NCI-H345 (cell line): ENCODE data around the gene ZBTB9.

Source experiments
- DNase-seq: peaks from one replicate; lab custom pipeline; 2025; lab: John Stamatoyannopoulos, UW

The ZBTB9 gene

DNA sequence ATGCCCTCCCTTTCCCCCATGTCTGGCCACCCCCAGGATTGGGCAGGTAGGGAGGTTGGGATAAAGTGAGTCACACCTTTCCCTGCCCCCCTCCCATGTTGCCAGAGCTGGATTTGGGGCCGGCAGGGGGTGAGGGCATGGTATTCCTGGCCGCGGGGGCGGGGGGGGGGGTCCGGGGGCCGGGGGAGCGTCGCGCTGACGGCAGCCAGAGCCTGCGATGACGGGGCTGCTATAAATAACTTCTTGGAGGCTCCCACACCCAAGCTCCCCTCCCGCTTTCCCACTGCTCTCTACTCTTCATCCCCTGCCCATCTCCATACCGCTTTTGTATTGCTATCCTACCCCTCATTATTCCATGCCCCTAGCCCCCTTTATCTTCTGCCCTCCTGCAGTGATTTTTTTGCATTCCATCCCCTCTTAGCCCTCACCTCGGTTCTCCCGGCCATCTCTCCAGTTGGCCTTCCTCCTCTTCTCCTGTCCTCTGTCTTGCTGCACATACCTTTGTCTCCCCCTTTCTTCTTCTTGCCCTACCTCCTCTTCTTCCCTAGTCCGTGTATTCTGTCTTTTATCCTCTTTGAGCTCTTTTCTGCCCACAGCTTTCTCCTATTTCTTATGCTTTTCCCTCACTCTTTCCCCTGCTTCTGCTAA lies 20.7 kb upstream of the ZBTB9 start:
- DNase-seq = no peak

DNA sequence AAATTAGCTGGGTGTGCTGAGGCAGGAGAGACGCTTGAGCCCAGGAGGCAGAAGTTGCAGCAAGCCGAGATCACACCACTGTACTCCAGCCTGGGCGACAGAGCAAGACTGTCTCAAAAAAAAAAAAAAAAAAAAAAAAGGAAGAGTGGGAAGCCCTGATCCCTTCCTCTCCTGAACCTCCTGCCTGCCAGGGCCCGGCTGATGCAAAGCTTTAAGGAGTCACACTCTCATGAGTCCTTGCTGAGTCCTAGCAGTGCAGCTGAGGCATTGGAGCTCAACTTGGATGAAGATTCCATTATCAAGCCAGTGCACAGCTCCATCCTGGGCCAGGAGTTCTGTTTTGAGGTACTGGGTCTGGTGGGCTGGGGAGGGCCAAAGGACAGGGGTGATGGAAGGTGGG lies 19.4 kb upstream of the ZBTB9 start:
- DNase-seq = no peak

DNA sequence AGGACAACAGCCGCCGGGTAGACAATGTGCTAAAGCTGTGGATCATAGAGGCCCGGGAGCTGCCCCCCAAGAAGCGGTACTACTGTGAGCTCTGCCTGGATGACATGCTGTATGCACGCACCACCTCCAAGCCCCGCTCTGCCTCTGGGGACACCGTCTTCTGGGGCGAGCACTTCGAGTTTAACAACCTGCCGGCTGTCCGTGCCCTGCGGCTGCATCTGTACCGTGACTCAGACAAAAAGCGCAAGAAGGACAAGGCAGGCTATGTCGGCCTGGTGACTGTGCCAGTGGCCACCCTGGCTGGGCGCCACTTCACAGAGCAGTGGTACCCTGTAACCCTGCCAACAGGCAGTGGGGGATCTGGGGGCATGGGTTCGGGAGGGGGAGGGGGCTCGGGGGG lies 16.7 kb upstream of the ZBTB9 start:
- DNase-seq = no peak

DNA sequence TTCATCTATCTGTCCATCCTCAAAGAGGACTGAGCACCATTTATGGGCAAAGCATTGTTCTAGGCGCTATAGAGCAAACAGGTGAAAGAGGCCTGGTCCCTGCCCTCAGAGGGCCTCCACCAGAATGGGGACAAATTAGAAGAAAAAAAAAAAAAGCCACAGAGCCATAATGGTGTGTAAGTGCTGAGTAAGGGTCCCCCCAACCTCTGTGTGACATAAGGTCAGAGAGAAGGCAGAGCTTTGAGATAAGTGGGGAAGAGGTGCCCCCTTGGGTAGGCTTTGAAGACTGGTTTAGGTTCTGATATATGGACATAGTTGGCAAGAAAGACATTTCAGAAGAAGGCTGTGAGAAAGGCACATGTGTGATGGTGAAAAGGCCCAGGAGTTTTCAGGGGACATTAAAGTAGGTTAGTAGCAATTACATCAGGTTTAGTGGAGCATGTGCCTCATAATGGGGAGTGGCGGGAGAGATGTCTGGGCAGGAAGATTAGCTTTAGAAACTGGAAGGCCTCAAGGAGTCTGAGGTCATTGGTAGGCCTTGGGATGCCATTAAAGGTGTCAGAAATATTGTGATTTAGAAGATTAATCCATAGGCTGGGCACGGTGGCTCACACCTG lies 15.3 kb upstream of the ZBTB9 start:
- no peak for DNase-seq

DNA sequence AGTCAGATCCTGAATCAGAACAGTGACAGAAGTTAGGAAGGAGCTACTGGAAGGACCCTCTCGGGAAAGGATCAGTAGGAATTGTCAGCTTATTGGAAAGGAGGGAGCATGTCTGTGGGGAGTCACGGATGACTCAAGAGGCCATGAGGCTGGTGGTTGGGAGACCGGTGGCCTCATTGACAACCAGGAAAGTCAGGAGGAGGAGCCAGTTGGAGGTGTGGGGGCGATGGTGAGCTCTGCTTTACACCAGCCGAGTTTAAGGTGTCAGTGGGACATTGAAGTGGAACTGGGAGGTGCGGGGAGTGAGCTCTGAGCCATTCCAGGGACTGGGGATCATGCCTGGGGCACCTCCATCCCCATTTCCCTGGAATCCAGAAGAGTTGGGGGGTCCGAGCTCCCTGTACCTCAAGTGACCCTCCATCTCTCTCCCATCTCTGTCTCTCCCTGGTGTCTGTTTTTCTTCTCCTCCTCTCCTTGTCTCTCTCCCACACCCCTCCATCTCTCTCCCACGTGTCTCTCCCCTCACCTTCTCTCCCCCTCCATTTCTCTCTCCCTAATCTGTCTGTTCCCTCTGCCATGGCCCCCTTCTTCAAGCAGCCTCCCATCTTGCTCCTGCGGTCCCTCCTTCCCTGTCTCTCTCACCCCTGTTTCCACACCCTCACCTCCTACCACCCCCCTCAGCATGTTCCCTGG lies 14.3 kb upstream of the ZBTB9 start:
- DNase-seq = no peak

DNA sequence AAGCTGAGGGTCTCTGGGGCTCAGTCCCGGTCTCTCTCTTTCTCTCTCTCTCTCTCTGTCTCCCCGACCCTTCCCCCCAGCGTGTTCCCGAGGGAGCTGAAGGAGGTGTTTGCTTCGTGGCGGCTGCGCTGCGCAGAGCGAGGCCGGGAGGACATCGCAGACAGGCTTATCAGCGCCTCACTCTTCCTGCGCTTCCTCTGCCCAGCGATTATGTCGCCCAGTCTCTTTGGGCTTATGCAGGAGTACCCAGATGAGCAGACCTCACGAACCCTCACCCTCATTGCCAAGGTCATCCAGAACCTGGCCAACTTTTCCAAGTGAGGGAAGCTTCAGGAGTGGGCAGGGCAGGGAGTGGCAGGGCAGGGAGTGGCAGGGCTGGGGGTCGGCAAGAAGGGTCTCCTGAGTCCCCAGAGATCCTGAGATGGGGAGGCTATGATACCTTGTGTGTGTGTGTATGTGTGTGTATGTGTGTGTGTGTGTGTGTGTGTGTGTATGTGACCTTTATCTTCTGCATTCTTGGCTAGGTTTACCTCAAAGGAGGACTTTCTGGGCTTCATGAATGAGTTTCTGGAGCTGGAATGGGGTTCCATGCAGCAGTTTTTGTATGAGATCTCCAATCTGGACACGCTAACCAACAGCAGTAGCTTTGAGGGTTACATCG lies 13.6 kb upstream of the ZBTB9 start:
- no peak for DNase-seq

DNA sequence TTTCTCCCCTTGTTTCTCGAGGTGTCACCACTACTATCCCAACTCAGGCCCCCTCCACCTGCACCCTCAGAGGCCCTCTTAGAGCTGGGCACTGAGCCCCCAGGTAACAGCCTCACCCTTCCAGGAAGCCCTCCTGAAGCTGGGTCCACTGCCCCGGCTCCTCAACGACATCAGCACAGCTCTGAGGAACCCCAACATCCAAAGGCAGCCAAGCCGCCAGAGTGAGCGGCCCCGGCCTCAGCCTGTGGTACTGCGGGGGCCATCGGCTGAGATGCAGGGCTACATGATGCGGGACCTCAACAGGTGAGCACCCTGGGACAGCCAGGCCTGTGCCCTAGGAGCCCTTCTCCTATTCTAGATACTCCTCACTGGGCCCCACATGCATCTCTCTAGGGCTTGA lies 12.9 kb upstream of the ZBTB9 start:
- DNase-seq = no peak

DNA sequence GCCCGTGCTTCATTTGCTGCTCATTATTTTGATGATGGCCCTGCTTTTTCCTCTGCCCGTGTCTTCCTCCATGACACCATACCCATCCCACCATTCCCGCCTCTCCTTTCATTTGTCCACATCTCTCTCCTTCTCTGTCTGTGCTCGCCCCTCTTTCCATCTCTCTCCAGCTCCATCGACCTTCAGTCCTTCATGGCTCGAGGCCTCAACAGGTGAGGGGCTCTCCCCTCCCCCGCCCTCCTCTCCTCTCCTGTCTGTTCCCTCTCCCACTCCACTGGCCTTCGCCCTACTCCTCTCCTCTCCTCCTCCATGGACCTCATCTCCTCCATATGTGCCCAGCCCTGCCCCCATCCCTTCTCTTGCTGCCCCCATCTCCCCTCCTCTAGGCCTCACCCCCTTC lies 12.1 kb upstream of the ZBTB9 start:
- DNase-seq = no peak

DNA sequence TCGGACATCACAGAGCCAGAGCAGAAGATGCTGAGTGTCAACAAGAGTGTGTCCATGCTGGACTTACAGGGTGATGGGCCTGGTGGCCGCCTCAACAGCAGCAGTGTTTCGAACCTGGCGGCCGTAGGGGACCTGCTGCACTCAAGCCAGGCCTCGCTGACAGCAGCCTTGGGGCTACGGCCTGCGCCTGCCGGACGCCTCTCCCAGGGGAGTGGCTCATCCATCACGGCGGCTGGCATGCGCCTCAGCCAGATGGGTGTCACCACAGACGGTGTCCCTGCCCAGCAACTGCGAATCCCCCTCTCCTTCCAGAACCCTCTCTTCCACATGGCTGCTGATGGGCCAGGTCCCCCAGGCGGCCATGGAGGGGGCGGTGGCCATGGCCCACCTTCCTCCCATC lies 11.4 kb upstream of the ZBTB9 start:
- no peak for DNase-seq

DNA sequence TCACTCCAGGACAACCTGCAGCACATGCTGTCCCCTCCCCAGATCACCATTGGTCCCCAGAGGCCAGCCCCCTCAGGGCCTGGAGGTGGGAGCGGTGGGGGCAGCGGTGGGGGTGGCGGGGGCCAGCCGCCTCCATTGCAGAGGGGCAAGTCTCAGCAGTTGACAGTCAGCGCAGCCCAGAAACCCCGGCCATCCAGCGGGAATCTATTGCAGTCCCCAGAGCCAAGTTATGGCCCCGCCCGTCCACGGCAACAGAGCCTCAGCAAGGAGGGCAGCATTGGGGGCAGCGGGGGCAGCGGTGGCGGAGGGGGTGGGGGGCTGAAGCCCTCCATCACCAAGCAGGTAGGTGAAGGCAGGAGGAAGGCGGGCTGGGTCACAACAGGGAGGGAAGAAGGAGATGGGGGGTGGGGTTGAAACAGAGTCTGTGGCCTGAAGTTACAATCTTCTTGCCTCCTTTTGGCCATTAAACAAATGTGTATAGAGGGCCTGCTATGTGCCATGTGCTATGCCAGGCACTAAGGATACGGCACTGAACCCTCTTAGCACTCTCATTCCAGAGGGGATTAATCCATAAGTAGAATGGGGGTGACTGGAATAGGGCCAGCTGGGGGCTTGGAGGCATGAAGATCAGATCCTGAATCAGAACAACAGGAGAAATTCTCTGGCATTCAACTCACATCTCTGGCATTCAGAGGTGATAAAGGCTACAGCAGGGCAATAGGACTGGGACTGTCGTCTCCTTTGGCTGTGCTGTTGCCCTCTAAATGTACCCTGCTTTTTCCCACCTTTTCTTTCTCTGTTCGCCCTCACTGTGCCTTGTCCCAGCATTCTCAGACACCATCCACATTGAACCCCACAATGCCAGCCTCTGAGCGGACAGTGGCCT lies 10.5 kb upstream of the ZBTB9 start:
- no peak for DNase-seq

DNA sequence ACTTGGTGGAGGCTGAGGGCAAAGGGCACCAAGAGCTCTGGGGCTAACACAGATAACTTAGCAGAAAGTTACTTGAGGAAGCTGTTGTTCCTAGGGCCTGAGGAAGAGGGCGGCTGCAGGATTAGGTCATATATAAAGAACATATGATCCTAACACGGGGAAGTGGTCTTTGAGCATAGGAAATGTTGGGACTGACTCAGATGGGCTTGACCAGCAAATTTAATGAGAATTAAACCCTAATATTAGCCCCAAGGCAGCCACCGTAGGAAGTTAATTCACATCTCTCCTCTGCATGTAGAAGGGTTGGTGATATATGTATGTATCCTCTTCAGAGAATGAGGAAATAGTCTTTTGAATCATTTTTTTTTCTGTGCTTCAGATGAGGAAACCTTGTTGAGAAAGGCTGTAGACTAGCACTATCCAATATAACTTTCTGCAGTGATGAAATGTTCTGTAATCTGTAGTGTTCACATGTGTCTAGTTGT lies 9.2 kb upstream of the ZBTB9 start:
- no peak for DNase-seq

DNA sequence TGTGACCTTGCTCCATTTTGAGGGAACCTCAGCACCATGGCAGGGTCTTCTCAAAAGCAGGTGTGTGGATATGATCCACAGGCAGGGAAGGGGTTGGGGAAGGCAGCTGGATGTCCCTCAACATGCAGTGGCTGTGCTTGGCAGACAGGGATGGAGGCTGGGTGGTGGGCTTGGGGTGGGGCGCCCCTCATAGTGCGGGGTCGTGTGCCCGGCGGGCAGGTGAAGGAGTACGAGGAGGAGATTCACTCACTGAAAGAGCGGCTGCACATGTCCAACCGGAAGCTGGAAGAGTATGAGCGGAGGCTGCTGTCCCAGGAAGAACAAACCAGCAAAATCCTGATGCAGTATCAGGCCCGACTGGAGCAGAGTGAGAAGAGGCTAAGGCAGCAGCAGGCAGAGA lies 8.0 kb upstream of the ZBTB9 start:
- DNase-seq = no peak

DNA sequence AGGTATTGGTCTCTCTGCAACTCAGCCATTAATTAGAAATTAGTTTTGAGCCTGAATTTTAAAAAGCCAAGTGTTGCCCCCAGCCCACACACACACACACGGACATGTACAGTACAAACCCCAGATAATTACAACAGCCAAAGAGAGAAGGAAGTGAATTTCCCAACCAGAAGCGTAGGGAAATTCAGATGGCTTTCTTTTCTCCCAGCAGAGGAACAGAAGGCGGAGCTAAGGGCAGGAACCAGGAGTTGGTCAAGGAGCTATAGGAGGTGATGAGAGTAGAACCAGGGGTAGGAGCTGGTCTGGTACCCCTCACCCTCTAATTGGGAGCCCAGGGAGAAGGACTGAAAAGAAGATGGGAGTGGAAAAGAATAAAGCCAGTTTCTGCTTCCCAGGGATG lies 3.9 kb upstream of the ZBTB9 start:
- no peak for DNase-seq

DNA sequence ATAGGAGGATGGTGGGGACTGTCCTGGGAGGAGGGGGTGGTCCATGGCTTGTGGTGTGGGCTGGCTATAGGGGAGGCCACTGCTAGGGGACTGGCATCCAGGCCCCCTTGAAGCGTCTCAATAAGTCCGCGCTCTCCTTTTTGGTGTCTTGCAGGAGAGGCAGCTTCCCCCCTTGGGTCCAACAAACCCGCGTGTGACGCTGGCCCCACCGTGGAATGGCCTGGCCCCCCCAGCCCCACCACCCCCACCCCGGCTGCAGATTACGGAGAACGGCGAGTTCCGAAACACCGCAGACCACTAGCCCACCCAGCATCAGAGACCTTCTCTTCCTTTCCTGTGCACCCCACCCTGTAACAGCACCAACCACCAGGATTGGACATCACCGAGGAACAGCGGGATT lies 2.8 kb upstream of the ZBTB9 start:
- no peak for DNase-seq

DNA sequence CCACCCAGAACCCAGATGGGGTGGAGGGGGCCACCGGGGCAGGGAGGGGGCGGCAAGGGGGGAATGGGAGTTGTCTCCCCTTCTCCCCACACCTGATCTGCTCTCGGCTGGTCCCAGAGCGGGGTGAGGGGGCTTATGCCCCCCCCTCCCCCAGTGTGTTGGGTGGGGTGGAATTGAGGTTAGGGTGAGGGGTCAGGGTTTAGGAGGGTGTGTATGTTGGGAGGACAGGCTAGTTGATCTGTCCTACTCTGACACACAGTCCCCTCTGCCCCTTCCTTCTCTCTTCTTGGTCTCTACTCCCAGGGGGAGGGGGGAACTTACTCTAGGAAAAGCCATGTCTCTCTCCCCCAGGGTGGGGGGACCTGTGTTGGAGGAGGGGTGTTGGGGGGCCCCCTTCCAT lies 1.9 kb upstream of the ZBTB9 start:
- no peak for DNase-seq

DNA sequence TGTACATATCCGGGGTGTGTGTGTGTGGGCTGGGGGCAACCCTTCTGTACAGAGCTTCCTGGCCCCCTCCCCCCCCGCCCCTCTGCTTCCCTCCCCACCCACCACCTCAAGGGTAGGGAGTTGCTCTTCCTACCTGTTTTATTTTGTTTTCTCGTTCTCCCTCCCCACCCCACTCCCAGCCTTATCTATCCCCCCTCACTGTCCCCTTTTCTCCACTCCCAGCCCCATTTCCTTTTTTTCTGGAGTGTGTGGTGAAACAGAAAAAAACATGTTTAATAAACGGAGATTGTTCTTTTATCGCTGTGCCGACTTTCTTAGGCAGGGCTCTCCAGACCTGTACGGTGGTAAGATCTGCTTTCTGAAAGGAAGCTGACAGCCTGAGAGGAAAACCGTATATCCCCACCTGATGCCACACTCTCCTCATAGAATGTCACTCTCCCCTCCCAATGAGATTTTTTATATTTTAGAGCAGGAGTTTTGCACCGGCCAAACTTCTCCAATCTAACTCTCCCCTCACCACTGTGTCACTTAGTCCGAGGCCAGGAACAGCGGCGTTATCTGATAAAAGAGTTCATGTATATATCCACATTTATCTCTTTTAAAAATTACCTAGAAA lies 875 bp upstream of the ZBTB9 start:
- DNase-seq = no peak

DNA sequence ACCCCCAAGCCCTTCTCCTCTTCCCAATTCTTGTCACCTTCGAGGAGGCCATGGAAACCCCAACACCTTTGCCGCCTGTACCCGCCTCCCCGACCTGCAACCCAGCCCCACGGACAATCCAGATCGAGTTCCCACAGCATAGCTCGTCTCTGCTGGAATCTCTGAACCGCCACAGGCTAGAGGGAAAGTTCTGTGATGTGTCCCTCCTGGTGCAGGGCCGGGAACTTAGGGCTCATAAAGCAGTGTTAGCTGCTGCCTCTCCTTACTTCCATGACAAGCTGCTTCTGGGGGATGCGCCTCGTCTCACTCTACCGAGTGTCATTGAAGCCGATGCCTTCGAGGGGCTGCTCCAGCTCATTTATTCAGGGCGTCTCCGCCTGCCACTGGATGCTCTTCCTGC lies 675 bp downstream of the ZBTB9 start:
- no peak for DNase-seq

DNA sequence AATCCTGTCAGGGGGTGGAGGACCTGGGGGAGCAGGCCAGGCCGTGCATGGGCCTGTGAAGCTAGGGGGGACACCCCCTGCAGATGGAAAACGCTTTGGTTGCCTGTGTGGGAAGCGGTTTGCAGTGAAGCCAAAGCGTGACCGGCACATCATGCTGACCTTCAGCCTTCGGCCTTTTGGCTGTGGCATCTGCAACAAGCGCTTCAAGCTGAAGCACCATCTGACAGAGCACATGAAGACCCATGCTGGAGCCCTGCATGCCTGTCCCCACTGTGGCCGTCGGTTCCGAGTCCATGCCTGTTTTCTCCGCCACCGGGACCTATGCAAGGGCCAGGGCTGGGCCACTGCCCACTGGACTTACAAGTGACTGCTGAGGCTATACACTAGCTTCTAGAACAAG lies 1.8 kb downstream of the ZBTB9 start:
- no peak for DNase-seq

DNA sequence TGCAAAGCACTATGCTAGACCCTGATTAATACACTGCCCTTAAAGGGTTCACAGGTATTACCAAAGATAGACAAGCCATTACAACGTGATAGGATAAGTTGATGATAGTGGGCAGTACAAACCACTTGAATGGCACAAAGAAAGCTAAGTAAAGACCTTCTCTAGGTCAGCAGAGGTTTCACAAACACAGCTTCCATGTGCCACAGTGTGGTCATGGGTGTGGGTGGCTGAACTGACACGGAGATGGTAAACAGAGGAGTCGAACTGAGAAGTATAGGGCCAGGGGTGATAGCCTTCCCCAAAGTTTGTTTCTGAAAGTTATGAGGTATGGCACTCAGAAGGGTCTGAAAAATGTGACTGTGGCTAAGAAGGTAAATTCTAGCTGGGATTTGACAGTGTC lies 4.3 kb downstream of the ZBTB9 start:
- DNase-seq = no peak

DNA sequence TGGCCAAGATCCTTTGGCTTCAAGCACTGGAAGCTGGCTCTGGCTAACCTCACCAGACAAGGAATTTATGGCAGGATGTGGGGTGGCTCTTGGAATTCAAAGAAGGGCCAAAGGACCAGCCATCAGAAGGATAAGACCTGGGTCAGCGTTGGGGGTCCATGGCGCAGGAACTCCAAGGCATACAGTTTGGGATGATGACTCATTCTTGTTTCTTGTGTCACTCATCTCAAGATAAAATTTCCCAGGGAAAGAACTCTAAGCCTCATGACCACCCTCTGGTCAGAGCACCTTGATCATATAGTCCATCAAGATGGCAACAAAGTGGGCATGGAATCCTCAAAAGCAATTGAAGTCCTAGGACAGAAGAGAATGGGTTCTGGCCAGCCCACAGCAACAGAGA lies 4.8 kb downstream of the ZBTB9 start:
- no peak for DNase-seq

DNA sequence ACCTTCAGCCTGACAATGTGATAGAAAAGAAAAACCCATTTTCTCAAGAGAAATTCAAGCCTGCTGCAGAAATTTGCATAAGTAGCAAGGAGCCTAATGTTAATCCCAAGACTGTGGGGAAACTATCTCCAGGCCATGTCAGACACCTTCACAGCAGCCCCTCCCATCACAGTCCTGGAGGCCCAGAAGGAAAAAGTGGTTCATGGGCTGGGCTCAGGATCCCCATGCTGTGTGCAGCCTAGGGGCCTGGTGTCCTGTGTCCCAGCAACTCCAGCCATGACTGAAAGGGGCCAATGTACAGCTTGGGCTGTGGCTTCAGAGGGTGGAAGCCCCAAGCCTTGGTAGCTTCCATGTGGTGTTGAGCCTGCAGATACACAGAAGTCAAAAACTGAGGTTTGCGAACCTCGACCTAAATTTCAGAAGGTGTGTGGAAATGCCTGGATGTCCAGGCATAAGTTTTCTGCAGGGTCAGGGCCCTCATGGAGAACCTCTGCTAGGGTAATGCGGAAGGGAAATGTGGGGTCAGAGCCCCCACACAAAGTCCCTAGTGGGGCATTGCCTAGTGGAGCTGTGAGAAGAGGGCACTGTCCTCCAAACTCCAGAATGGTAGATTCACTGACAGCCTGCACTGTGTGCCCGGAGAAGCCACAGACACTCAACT lies 11.8 kb downstream of the ZBTB9 start:
- DNase-seq = no peak
